Right renal pelvis (tissue), 4 donors: Measurements from ENCODE around the gene PRR36. TPM values are rescaled to one million over a fixed set of nuclear protein-coding genes. Genes with fewer than 3 reads are reported as not detected.

Source experiments
- DNase-seq, 4 donors: peaks; one replicate each; pipeline ENCODE4 v3.0.0-alpha.2; 2013; ENCODE audit warnings: low read depth in 4 of 4, low spot score in 3 of 4, missing footprints in 1 of 4
- polyA plus RNA-seq, 4 donors: library from polyadenylated mRNA; unstranded; fragments of 120-200 nt; gene quantifications; one replicate each; pipeline ENCODE4 v1.2.1, GENCODE V29; 2013; ENCODE audit not compliant: insufficient read length in 4 of 4

Gene PRR36
- polyA plus RNA-seq, 4 donors = 5.6 to 9.4 (median 7.6) TPM

DNA sequence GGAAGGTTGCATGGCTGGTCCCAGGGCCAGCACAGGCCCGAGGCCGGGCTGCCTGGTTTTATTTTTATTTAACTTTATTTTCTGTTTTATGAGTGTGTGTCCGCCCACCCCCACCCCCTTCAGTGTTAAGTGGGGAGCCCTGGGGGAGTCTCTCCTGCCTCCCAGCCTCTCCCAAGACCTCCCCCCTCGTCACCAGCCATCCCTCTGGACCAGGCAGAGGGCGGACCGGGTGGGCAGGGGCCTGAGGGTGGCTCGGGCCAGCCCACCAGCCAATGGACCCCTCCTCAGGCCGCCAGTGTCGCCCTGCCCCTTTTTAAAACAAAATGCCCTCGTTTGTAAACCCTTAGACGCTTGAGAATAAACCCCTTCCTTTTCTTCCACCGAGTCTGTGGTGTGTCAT, 39.9 kb upstream of the PRR36 start:
- no peak for DNase-seq

DNA sequence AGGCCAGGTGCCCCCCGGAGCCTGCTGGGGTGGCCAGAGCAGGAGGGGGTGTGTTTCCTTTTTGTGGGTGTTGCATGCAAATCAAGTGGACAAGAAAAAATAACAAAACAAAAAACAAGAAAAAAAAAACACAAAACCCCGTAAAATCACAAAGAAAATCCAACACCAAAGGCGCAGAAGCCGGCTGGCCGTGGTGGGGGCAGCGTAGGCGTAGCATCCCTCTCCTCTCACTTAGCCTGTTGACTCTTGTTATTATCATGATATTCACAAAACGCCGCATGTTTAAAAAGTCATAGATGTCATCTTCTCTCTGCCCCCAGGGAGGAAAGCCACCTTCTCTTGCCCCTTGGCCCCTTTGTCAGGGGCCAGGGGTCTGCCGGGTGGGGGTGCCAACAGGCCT, 39.5 kb upstream of the PRR36 start:
- DNase-seq = no peak

DNA sequence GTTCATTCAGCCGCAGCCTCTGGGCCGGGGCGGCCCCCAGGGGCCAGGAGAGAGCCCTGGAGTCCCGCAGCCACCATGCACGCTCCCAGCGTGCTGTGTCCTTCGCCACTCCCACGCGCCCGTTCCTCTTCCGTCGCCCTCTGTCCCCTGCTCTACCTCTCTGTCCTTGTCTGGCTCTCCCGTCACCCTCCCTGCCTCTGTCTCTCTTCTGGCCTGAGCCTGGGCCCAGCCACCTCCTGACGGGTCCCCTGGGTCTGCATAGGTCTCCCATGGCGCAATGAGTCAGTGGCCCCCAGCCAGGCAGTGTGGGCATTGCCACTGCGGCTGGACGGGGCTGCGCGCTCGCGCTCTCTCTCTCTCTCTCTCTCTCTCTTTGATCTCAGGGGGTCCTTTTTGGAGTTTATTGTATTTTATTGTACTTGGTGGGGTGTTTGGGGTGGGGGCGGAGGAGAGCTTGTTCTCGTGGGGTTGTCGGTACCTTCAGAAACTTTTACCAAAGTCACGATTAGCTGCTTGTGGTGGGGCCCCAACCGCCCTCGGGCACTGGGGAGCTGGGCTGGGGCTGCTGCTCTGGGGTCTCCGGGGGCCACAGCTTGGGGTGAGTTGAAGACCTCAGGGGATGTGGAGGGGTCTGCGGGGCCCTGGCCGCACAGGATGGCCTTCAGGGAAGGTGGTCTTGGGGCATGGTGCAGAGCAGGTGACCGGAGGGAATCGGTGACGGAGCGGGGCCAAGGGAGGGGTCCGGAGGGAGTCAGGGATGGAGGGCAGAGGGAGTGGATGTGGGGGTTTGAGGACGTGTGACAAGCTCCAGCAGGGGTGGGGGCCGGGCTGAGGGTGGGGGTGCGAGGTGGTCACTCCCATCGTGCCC, 38.7 kb upstream of the PRR36 start:
- no peak for DNase-seq

DNA sequence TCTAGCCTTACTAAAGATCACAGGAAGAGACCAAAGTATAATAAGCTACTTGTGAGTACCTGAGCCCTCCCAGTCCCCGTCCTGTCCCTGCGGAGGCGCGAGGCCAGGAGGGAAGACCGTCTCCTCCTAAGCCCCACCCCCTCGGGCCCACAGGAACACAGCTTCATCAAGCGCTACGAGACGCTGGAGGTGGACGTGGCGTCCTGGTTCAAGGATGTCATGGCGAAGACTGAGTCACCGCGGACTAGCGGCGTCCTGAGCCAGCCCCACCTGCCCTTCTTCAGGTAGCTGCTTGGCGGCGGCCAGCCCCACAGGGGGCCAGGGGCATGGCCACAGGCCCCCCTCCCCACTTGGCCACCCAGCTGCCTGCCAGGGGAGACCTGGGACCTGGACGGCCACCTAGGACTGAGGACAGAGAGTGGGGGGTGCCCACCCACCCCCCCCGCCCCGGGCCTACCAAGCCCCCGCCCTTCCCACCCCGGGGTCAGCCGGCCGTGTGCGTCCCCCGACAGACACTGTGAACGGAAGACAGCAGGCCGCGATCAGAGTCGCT, 38.0 kb upstream of the PRR36 start:
- no peak for DNase-seq

DNA sequence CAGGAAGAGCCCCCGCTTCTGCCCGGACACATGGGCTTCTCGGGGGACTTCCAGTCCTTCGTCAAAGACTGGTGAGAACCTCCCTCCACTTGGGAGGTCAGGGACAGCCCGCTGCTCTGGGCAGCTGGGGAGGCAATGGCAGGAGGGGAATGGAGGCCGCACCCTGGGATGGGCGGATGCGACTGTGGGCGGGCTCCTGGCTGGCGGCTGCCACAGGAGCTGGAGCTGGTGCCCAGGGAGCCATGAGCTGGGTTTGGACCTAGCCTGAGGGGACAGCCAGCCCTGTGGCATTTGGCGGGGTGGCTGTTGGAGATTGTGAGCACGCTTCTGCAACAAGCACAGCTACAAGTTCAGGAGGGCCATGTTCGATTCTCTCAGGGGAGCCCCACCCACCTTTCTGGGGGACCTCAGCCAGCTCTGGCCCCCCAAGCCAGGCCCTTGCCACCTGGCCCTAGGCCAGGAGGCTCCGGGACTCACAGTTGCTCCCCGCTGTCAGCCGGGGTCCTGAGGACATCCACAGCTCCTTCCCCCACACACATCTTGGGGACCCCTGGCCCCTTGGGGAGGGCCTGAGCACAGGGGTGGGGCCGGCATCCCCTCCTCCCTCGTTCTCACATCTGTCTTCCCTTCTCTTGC, 37.4 kb upstream of the PRR36 start:
- no peak for DNase-seq

DNA sequence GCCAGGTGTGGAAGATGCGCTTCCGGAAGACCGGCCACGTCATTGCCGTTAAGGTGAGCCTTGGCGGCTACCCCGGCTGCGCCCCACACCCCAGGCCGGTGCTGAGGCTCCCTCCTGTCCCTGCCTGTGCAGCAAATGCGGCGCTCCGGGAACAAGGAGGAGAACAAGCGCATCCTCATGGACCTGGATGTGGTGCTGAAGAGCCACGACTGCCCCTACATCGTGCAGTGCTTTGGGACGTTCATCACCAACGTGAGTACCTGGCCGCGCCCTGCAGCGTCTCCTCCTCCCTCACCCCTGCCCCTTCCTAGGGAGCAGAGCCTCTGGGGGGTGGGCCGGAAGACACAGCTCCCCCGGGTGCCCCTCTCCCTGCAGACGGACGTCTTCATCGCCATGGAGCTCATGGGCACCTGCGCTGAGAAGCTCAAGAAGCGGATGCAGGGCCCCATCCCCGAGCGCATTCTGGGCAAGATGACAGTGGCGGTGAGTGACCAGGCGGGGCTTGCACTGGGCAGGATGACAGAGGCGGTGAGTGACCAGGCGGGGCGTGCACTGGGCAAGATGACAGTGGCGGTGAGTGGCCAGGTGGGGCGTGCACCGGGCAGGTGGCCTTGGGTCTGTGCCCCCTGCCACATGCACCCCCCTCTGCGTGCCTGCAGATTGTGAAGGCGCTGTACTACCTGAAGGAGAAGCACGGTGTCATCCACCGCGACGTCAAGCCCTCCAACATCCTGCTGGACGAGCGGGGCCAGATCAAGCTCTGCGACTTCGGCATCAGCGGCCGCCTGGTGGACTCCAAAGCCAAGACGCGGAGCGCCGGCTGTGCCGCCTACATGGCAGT, 36.4 kb upstream of the PRR36 start:
- DNase-seq = no peak

DNA sequence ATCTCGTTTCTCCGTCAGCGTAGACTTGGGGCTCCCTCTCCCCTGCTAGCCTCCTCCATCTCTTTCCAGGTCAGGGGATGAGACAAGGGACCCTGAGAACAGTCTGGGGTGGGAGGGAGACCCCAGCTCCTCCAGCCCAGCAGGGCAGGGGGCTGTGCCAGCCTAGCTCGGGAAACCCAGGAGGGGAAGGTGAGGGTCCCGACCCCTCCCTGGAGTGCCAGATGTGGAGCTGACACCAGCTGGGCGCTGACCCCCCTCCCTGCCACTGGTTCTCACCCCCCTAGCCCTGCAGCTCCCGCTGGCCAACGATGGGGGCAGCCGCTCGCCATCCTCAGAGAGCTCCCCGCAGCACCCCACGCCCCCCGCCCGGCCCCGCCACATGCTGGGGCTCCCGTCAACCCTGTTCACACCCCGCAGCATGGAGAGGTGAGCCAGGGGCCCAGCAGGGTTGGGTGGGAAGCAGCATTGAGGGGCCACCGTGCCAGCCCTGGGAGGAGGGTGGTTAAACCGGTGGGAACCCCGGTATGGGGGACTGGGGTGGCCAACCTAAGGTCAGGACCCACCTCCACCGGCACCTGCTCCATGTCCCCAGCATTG, 35.4 kb upstream of the PRR36 start:
- DNase-seq = no peak

DNA sequence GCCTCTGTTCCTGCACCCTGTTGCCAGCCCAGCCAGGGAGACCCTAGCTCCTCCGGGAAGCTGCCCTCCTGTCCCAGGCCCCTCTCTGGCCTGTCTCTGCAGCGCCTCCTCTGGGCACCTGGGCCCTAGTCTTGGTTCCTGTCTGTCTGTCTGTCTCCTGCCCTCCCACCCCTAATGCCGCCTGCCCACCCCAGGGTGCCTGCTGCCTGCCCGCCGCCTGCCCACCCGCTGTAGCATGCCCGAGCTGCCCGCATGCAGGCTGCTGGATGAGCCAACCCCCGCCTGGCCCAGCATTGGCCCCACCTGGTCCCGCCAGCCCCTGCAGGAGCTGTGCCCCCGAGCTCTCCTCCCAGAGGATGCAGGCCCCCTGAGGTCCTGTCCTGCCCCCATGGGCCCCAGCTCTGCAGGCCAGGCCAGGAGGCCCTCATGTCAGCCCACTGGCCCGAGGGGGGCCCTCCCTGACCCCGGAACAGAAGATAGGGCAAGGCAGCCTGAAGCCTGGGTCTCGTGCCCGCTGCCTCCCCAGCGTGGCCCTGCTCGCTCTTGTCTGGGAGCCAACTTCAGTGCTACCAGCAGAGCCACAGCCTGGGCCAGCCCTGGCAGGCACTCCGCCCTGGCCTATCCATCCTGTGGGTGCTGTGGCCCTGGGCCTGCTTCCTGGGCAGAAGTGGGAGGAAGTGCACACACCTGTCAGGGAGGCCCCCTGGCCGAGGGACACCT, 34.7 kb upstream of the PRR36 start:
- DNase-seq = no peak

DNA sequence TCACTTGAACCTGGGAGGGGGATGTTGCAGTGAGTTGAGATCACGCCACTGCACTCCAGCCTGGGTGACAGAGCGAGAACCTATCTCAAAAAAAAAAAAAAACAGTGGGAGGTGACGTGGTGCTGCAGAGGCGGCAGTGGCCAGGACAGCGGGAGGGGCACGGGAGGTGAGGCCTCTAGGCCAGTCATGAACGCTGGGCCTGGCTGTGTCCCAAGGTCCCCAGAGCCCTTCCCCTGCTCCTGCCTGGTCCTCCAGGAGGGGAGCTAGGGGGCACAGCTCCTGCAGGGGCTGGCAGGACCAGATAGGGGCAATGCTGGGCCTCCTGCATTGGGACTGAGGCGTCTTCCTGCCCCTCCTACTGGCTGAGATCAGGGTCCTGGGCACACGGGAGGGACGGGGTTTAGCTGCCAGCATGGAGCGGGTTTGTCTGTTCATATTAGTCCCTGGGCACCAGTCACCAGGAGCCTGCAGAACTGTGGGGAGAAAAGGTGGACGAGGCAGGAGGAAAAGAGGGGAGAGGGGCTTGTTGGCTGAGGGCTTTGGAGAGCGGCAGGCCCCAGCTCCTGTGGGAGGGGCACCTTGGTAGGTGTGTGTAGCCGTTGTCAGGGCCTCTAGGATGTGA, 34.0 kb upstream of the PRR36 start:
- DNase-seq = no peak

DNA sequence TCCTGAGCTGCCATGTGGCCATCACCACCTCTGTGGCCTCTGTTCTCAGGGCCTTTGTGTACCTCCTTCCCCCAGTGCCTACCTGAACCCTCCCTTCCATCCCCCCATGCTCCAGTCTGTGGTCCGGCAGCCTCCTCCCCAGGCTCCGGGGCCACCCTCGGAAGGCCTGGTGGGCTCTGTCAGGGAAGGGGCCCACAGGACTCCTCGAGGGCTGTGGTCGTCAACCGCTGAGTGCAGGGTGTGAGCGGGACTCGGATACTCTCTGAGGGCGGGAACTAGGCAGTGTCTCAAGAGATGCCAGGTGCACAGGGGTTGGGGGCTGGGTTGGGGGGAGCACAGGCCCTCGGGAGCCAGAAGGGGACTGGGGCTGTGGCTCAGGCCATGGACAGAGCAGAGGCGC, 33.4 kb upstream of the PRR36 start:
- no peak for DNase-seq

DNA sequence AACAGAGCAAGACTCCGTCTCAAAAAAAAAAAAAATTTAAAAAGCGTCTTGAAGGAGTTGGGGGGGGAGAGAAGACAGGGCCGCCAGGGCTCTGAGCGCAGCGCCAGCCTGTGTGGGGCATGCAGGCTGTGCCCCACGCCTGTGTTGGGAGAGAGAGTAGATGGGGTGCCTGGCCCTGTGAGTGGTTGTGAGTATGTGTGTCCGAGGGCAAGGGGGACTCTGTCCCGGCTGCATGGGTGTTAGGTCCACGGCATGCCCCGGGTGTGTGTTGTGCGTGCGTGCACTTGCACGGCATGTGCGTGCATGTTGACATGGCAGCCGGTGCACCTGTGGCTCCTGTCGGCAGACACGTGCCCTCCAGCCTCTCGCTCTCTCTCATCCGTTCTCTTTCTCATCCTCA, 32.9 kb upstream of the PRR36 start:
- no peak for DNase-seq

DNA sequence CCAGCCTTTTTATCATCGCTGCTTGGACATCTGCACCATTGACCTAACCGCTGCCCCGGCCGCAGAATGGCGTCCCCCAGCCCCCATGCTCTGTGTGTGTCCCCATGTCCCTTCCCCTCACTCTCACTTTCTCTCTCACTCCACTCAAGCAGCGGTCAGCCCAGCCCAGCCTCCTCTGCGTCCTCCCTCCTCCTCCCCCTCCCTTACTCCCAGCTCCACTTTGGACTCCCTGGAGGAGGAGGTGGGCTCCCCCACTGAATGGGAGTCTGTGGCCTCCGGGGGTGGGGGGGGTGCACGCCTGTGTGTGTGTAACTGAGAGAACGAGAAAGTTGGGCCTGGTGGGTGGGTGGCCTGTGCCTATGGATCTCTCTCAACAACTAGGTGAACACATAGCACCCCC, 31.7 kb upstream of the PRR36 start:
- DNase-seq = no peak

DNA sequence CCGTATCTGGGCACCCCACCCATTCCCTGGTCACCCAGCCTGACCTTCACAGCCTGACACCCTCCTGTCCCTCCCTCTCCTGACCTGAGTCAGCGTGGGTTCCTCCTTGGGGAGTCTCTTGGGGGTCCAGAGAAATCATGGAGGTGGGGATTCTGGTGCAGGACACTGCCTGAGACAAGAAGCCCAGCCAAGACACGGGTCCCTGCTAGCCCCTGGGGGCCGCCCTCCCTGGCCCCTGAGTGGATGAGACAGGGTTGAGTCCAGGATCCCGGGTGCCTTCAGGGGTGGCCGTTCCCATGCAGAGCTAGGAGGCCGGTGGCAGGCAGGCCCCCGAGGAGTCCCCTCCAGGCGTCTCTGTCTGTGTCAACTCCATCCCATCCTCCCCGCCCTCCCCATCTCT, 31.1 kb upstream of the PRR36 start:
- no peak for DNase-seq

DNA sequence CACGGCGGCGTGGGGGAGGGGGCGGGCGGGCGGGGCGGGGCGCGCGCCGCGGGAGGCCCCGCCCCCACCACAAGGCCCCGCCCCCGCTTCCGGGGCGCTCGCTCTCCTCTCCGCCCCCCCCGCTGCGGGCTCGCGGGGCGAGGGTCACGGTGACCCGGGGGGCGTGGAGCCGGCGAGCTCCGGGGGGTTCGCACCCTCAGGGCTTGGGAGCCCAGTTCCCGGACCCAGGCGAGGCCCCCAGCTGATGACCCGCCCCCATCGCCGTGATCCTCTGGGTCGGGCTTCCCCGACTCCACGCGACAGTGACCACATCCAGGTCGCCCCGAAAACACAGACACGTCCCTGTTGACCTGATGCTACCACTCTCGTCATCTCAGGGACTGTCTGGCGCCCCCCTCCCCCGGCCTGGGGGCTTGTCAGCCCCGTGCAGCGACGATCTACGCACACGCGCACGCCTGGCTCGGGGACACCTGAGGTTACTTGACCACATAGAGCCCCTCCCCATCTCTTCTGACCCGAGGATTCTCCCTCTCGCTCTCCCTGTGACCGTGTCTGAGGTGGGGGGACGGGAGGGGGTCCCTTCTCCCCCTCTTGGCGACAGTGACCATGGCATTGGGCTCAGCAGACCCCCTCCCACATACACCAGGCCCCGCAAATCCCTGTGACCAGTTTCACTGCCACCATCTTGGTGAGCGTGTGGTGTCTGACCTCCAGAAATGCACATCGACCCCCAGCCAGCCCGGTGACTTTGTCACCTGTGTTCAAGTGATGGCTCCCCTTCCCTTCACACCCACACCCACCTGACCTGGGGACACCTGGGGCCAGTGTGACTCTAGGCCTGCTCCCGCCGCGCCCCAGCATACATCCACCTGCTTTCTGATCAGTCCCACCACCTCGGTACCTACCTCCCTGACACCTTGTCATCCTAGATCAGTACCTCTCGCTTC, 30.2 kb upstream of the PRR36 start:
- DNase-seq = no peak

DNA sequence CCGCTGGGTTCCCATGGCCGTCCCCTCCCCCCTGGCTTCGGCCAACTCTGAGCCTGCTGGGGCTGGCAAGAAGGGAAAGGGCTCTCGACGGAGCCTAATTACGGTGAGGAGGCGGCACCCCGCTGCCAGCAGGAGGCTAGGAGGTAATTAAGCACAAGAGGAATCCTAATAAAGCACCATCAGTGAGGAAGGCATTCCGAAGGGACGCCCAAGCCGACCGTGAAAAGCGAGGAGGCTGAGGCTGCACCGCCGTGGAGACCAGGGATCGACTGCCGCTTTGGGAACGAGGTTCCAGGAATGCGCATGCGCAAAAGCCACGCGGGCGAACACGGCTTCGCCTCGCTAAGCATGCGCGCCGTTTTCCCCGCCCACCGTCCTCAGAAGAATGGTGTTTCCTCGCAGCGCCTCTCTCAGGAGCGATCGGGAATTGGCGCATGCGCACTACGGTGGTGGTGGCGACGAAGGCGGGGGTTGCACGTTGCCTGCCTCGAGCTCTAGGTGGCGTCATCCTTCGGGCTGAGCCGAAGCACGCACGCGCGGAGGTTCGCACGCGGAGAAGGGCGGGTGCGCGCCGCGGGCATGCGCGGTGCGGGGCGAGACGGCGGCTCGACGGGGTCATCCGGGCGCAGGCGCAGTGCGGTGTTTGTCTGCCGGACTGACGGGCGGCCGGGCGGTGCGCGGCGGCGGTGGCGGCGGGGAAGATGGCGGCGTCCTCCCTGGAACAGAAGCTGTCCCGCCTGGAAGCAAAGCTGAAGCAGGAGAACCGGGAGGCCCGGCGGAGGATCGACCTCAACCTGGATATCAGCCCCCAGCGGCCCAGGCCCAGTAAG, 29.3 kb upstream of the PRR36 start, which contains the start of gene MAP2K7:
Gene MAP2K7 (plus strand): TSS at position 634 of the 830 bp plus-strand sequence. CDS start 68 bp downstream, at position 702.
- peak; percentile 99 to 100 (median 100) for DNase-seq

DNA sequence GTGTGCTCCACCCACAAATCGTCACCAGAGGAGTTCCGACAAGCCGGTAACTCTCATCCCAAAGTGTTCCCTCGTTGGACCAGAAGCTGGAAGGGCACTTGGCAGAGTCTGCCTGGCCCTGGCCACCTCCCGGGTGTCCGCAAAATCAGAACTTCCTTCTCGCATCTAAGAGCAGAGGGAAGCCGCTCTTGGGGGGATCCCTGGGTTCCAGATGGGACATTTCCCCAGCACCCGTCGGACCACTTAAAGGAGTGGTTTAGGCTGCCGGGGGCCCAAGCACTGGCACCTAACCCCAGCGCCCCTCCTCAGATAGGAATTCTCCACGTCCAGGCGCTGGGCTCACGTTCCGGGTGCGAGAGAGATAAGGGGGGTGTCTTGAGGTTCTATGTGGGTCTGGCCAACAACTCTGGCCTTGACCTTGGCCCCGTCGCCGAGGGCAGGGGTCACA, 28.6 kb upstream of the PRR36 start:
- DNase-seq = no peak

DNA sequence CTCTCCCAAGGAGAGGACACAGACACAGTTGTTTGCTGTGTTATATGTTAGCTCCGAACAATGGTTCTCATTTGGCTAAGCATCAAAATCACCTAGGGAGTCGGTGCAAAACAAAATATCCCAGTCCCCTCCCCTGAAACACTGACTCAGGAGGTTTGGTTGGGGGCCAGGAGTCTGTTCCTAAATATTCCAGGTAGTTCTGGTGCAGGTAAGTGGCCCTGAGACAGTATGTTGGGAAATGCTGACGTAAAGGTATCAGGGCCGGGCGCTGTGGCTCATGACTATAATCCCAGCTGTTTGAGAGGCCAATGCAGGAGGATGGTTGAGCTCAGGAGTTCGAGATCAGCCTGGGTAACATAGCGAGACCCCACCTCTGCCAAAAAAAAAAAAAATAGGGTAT, 27.1 kb upstream of the PRR36 start:
- no peak for DNase-seq
